ENCODE measurements around the gene PPT2. TPM values are rescaled to one million over a fixed set of nuclear protein-coding genes. Genes with fewer than 3 reads are reported as not detected.
A peak's percentile ranks its signal among the peaks of the same experiment; 100 is the strongest.

PPT2 gene
- total and polyA plus RNA-seq, 2 of the 13 experiments (the other 11 are each of a cell fraction or from before 2014, with no cell fraction given): 39.2 to 61.8 TPM

DNA sequence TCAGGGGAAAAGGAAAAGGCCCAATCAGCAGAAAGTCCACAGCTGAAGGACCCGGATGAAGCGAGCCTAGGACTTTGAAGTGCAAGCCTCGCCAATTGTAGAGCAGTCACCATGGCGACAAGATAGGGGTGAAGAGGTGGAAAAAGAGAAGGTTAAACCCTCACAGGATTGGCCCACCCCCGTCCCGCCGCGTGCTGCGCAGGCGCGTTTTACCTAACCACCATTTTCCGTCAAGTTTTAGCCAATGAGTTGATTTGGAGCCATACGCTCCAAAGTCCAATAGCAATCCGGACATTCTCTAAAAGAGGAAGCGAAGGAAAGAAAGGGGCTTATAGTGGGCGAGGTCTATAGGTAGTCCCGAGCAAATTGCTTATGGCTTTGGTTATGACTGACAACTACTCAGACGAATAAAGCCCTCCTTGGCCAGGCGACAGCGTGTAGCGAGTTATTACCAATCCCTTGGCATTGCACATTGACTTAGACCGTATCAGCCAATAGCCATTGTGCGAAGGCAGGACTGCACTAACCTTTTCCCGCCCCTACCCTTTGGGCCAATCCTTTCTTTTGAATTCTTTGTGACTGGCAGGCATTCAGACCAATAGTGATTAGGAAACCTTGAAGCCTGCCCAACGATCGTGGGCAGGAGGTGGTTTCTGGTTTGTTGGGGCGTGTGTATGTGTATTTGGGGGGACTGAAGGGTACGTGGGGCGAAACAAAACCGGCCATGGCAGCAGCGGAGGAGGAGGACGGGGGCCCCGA is 24.0 kb downstream of the PPT2 start, which contains the start of gene RNF5 (continued):
- TF ChIP-seq, protein P1, sequence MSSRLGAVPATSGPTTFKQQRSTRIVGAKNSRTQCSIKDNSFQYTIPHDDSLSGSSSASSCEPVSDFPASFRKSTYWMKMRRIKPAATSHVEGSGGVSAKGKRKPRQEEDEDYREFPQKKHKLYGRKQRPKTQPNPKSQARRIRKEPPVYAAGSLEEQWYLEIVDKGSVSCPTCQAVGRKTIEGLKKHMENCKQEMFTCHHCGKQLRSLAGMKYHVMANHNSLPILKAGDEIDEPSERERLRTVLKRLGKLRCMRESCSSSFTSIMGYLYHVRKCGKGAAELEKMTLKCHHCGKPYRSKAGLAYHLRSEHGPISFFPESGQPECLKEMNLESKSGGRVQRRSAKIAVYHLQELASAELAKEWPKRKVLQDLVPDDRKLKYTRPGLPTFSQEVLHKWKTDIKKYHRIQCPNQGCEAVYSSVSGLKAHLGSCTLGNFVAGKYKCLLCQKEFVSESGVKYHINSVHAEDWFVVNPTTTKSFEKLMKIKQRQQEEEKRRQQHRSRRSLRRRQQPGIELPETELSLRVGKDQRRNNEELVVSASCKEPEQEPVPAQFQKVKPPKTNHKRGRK (CRISPR knock-in tag; IDR thresholded peaks at IDR 0.05): no peak
- TF ChIP-seq, protein P2, sequence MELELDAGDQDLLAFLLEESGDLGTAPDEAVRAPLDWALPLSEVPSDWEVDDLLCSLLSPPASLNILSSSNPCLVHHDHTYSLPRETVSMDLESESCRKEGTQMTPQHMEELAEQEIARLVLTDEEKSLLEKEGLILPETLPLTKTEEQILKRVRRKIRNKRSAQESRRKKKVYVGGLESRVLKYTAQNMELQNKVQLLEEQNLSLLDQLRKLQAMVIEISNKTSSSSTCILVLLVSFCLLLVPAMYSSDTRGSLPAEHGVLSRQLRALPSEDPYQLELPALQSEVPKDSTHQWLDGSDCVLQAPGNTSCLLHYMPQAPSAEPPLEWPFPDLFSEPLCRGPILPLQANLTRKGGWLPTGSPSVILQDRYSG (CRISPR knock-in tag; IDR thresholded peaks at IDR 0.05): no peak
- TF ChIP-seq, protein P3, sequence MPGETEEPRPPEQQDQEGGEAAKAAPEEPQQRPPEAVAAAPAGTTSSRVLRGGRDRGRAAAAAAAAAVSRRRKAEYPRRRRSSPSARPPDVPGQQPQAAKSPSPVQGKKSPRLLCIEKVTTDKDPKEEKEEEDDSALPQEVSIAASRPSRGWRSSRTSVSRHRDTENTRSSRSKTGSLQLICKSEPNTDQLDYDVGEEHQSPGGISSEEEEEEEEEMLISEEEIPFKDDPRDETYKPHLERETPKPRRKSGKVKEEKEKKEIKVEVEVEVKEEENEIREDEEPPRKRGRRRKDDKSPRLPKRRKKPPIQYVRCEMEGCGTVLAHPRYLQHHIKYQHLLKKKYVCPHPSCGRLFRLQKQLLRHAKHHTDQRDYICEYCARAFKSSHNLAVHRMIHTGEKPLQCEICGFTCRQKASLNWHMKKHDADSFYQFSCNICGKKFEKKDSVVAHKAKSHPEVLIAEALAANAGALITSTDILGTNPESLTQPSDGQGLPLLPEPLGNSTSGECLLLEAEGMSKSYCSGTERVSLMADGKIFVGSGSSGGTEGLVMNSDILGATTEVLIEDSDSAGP (CRISPR knock-in tag; IDR thresholded peaks at IDR 0.05; ENCODE audit: borderline replicate concordance): peak; percentile 62
- TF ChIP-seq, protein P4, sequence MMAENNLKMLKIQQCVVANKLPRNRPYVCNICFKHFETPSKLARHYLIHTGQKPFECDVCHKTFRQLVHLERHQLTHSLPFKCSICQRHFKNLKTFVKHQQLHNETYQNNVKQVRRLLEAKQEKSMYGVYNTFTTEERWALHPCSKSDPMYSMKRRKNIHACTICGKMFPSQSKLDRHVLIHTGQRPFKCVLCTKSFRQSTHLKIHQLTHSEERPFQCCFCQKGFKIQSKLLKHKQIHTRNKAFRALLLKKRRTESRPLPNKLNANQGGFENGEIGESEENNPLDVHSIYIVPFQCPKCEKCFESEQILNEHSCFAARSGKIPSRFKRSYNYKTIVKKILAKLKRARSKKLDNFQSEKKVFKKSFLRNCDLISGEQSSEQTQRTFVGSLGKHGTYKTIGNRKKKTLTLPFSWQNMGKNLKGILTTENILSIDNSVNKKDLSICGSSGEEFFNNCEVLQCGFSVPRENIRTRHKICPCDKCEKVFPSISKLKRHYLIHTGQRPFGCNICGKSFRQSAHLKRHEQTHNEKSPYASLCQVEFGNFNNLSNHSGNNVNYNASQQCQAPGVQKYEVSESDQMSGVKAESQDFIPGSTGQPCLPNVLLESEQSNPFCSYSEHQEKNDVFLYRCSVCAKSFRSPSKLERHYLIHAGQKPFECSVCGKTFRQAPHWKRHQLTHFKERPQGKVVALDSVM (CRISPR knock-in tag; IDR thresholded peaks at IDR 0.05): no peak
- TF ChIP-seq KDM5A (IDR thresholded peaks at IDR 0.05; ENCODE audit: borderline replicate concordance, low read length): peak; percentile 34; the same call in 1 of the 2 replicates
- TF ChIP-seq ZNF460 (CRISPR knock-in tag; IDR thresholded peaks at IDR 0.05; ENCODE audit: borderline replicate concordance): no peak
- no peak for TF ChIP-seq ZNF562 (CRISPR knock-in tag; IDR thresholded peaks at IDR 0.05; ENCODE audit: borderline replicate concordance)
- TF ChIP-seq EED (CRISPR knock-in tag; IDR thresholded peaks at IDR 0.05): peak; percentile 46; the same call in 1 of the 2 replicates
- TF ChIP-seq STAG1 (CRISPR knock-in tag; IDR thresholded peaks at IDR 0.05): no peak
- TF ChIP-seq, protein P5, sequence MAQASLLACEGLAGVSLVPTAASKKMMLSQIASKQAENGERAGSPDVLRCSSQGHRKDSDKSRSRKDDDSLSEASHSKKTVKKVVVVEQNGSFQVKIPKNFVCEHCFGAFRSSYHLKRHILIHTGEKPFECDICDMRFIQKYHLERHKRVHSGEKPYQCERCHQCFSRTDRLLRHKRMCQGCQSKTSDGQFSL (CRISPR knock-in tag; IDR thresholded peaks at IDR 0.05): no peak
- TF ChIP-seq, protein P6, sequence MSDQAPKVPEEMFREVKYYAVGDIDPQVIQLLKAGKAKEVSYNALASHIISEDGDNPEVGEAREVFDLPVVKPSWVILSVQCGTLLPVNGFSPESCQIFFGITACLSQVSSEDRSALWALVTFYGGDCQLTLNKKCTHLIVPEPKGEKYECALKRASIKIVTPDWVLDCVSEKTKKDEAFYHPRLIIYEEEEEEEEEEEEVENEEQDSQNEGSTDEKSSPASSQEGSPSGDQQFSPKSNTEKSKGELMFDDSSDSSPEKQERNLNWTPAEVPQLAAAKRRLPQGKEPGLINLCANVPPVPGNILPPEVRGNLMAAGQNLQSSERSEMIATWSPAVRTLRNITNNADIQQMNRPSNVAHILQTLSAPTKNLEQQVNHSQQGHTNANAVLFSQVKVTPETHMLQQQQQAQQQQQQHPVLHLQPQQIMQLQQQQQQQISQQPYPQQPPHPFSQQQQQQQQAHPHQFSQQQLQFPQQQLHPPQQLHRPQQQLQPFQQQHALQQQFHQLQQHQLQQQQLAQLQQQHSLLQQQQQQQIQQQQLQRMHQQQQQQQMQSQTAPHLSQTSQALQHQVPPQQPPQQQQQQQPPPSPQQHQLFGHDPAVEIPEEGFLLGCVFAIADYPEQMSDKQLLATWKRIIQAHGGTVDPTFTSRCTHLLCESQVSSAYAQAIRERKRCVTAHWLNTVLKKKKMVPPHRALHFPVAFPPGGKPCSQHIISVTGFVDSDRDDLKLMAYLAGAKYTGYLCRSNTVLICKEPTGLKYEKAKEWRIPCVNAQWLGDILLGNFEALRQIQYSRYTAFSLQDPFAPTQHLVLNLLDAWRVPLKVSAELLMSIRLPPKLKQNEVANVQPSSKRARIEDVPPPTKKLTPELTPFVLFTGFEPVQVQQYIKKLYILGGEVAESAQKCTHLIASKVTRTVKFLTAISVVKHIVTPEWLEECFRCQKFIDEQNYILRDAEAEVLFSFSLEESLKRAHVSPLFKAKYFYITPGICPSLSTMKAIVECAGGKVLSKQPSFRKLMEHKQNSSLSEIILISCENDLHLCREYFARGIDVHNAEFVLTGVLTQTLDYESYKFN (CRISPR knock-in tag; conservative IDR thresholded peaks at IDR 0.05): peak; percentile 79
- peak; percentile 50 for TF ChIP-seq SALL1 (CRISPR knock-in tag; IDR thresholded peaks at IDR 0.05)
- TF ChIP-seq, protein P7, sequence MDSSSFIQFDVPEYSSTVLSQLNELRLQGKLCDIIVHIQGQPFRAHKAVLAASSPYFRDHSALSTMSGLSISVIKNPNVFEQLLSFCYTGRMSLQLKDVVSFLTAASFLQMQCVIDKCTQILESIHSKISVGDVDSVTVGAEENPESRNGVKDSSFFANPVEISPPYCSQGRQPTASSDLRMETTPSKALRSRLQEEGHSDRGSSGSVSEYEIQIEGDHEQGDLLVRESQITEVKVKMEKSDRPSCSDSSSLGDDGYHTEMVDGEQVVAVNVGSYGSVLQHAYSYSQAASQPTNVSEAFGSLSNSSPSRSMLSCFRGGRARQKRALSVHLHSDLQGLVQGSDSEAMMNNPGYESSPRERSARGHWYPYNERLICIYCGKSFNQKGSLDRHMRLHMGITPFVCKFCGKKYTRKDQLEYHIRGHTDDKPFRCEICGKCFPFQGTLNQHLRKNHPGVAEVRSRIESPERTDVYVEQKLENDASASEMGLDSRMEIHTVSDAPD (CRISPR knock-in tag; IDR thresholded peaks at IDR 0.05): no peak
- peak; percentile 16; the same call in 1 of the 2 replicates for TF ChIP-seq ZNF136 (CRISPR knock-in tag; IDR thresholded peaks at IDR 0.05; ENCODE audit: low read depth)
- no peak for TF ChIP-seq ZNF543 (CRISPR knock-in tag; IDR thresholded peaks at IDR 0.05)
